IMR-90 (cell line): Measurements from ENCODE around the gene KCNK7.

ENCODE experiments used
- MAZ ChIP-seq: IDR thresholded peaks from 2 replicates; pipeline ENCODE4 v1.6.1; 2012; ENCODE audit warnings: low read depth, mild to moderate bottlenecking, low read length, improper control_type of control experiment, moderate library complexity, borderline replicate concordance
- MXI1 ChIP-seq: IDR thresholded peaks from 2 replicates; pipeline ENCODE4 v1.6.1; 2012; ENCODE audit warnings: low read depth, mild to moderate bottlenecking, low read length, moderate library complexity, borderline replicate concordance
- POLR2A ChIP-seq: IDR thresholded peaks from 2 replicates; pipeline ENCODE4 v1.6.1; 2012; ENCODE audit warnings: mild to moderate bottlenecking, low read depth, low read length
- RAD21 ChIP-seq: IDR thresholded peaks from 2 replicates; pipeline ENCODE4 v1.6.1; 2012; ENCODE audit warnings: low read length, improper control_type of control experiment
- RFX5 ChIP-seq: IDR thresholded peaks from 2 replicates; pipeline ENCODE4 v1.8.0; 2012; ENCODE audit warnings: low read depth, mild to moderate bottlenecking, low read length, moderate library complexity
- TF ChIP-seq, protein P1 (sequence below): conservative IDR thresholded peaks from 2 replicates; pipeline ENCODE4 v1.5.1; 2012; ENCODE audit warnings: mild to moderate bottlenecking, low read depth, low read length, improper control_type of control experiment
- TF ChIP-seq, protein P2 (sequence below): fragments of 150-350 bp; IDR thresholded peaks from 2 replicates; pipeline ENCODE4 v1.6.1; 2017; ENCODE audit warnings: mild to moderate bottlenecking, antibody characterized with exemption, low read length, low read depth

DNA sequence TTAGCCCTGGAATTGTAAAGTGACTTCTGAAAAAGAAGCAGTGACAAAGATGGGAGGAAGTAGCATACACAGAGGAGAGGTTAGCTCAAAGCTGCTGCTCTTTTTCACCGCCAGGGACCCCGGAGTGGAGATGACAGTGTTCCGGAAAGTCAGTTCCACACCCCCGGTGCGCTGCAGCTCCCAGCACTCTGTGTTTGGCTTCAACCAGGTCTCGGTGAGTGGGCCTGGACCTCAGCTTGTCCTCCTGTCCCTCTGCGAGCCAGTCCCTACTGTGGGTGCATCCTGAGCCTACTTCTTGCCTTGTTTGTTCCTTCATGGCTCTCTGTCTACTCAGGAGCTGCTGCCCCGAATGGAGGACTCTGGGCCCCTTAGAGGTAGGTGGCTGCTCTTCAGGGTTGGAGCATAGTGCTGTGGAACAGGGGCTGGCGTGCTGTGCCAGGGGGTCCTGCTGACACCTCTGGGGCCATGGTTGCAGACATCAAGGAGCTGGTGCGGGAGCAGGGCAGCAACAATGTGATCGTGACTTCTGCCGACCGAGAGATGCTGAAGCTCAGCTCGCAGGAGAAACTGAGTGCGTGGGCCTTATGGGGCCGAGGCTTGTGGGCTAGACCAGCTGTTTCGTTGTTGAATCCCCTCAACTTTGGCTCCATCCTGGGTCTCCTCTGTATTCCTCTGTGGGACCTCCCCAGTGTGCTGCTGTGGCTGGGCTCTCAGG, 21.7 kb upstream of the KCNK7 start:
- TF ChIP-seq, protein P1, sequence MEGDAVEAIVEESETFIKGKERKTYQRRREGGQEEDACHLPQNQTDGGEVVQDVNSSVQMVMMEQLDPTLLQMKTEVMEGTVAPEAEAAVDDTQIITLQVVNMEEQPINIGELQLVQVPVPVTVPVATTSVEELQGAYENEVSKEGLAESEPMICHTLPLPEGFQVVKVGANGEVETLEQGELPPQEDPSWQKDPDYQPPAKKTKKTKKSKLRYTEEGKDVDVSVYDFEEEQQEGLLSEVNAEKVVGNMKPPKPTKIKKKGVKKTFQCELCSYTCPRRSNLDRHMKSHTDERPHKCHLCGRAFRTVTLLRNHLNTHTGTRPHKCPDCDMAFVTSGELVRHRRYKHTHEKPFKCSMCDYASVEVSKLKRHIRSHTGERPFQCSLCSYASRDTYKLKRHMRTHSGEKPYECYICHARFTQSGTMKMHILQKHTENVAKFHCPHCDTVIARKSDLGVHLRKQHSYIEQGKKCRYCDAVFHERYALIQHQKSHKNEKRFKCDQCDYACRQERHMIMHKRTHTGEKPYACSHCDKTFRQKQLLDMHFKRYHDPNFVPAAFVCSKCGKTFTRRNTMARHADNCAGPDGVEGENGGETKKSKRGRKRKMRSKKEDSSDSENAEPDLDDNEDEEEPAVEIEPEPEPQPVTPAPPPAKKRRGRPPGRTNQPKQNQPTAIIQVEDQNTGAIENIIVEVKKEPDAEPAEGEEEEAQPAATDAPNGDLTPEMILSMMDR, result no peak
- TF ChIP-seq MAZ (no peak), RAD21 (no peak), POLR2A (no peak), RFX5 (no peak), MXI1 (no peak)
- TF ChIP-seq, protein P2, sequence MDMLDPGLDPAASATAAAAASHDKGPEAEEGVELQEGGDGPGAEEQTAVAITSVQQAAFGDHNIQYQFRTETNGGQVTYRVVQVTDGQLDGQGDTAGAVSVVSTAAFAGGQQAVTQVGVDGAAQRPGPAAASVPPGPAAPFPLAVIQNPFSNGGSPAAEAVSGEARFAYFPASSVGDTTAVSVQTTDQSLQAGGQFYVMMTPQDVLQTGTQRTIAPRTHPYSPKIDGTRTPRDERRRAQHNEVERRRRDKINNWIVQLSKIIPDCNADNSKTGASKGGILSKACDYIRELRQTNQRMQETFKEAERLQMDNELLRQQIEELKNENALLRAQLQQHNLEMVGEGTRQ, result no peak
